SKM-1 treated with dmso at 0.1 percent for 144 hours (cell line): Measurements from ENCODE around the gene MAST4.

Source experiments
- DNase-seq: peaks from one replicate; lab custom pipeline; 2025; ENCODE audit not compliant: unreplicated experiment; lab: John Stamatoyannopoulos, UW

MAST4 gene

DNA sequence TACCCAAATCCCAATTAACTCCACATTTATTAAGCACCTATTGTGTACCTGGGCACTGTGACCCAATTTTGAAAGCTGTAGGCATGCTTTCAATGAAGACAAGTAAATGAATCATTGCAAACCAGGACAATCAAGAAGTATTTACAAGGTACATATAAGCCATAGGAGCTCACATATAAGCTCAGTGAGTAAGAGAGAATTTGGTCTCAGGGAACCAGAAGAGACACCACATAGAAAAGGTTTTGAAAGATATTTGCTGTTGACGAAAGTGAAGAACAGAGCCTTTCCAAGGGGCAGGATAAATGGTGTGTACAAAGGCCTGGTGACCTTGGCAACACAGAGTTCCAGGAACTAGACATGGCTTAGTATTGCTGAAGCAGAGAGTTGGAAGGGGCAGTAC lies 412.8 kb downstream of the MAST4 start:
- no peak for DNase-seq

DNA sequence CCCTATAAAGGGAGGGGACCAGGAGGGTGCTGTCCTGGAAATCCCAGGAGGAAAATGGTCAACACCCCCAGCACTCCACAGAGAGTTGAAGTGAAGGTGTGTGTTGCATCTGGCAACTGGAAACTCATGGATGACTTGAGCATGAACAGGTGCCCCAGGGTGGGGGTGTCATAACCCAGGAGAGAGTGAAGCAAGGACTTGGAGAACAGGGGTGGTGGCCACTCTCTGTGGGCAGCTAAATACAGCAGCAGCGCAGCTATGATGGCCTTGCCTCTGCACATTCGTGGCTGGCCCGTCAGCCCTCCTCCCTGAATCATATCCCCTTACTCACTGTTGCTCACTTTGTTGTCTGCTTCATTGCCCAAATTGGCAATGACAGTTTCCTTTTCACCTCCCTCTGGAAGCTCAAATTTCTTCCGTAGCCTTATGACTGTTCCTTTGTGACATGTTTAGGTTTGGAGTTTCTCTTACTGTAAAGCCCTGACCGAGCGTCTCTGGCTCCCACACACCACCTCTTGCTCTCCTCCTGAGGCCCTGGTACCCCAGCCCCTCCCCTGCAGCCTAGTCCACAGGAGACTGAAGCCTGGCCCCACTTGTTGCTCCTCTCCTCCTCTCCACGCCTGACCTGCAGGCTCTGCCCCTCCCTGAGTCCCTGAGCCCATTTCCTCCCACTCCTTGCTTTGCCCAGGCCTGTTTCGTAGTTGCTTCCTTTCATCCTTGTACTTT lies 414.7 kb downstream of the MAST4 start:
- DNase-seq = no peak

DNA sequence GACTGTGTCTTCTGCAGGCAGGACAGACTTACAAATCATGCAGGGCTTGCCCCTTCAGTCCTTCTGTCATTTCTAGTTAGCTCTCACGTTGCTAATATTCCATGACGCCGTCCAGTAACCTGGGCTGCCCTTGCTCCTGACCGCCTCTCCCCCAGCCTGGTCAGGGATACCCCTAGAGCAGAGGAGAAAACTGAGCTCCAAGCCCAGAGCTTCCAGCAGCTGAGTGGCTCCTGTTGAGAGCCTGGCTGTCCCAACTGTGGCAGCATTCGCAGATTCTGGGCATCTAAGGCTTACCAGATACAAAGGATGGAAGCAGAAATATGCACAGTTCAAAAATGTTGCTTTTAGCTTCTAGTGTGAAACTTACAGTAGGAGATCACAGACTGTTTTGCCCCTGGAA lies 415.2 kb downstream of the MAST4 start:
- DNase-seq = no peak

GRCh38 chr5:67012171-67012570 lies 416.0 kb downstream of the MAST4 start:
- DNase-seq = no peak

- DNase-seq = no peak
Measured at GRCh38 chr5:67013719-67014118, 417.5 kb downstream of the MAST4 start.

DNA sequence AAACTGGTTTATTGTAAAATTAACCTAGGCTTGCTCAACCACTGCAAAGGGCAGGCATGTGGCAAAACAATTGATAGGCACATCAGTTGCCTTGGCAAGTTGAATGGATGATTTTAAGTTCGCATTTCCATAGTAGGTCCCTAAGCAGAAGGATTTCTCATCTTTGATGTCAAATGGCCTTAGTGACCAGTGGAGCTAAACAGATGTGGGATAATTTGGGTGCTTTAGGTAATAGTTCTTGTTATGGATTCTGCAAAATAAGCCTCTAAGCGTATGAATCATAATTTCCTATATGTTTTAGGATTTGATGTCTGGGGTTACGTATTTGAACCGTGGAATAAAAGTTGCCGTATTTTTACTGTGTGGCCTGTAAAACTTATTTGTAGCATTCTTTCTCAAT lies 418.0 kb downstream of the MAST4 start:
- no peak for DNase-seq

DNA sequence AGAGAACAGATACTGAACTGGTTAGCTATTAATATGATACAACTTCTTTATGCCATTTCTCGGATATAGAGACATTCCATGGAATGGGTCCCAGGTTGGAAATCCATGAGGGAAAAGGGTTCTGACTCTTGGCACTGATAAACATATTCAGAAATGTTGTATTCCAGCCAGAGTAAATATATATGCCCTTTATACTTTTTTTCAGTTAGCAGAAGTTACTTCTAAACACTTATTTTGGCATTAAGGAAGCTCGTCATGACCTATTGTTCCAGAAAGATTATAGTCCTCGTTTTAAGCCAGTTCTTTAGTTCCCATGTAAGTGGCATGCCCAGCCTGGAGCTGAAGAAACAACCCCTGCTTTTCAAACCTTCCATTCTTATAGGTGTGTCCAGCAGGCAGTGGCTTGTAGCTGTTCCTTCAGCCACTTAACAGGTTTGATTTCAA lies 418.8 kb downstream of the MAST4 start:
- no peak for DNase-seq

GRCh38 chr5:67015541-67016191 lies 419.5 kb downstream of the MAST4 start:
- no peak for DNase-seq

DNA sequence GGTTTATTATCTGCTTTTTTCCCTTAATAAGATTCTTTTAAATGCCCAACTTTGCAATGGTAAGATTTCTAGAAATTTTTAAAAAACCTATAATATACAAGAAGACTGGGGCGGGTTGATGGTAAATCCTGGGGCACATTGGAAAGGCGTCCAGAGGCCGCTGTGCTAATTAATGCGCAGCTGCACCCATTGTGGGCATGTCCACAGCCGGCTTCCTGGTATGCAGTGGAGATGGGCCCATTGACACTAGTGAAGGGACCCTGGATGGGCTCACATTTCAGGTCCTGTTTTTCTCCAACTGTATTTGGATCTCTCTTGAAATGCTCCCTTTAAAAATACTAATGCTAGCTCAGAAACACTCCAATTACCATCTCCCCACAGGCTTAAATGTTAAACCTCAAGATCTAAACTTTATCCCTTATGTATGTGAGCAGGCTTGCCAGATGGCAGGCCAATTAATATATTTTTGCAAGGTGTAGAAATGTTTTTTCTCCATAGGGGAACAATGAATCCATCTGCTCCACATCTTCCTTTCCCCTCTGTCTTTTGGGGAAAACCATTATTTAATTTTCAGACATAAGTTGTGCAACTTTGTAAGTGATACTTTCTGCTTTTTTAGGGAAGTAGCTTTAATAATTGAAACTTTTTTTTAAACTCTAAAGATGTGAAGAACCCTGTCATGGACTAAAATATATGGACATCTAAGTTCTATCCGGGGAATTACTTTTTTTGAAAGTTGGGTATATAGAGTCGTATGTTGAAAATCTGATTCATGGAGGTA lies 423.1 kb downstream of the MAST4 start:
- no peak for DNase-seq

DNA sequence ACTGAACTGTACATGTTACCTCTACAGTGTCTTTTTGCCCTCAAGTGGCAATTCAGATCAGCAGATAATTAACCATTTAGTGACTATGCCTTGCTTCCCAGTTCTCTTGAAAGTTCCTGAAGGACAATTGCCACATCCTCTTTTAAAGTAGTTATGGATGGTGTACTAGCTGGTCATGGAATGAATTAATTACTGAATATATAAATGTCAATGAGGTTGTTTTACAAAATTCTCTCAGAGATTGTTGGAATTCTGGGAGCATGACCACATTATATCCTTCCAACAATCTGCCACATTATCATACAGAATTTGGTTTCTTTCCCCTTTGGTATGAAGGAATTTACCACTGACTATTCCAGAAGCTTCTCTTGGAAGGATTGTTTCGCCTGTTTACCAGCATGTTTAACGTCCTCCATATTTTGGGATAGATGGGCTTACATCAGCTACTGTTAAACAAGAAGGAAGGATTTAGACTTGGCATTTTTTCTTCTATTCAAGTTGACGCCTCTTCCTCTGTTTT lies 424.0 kb downstream of the MAST4 start:
- no peak for DNase-seq

DNA sequence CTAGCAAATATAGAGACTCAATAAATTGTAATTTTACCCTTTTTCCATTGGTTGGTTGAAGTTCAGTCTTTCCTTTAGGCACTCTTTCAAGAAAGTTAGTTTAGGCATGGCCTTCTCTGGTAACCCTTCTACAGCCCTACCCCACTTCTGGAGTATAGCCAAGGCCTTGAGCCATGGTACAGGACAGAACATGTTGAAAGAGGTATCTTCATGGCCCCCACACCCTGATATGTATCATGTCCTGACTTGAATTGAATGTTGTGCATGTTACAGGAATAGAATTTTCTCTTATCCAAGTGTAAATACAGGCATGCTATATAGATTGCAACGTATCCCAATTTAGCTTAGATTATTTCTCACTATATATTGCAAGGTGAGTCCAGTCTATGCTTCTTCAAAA lies 424.8 kb downstream of the MAST4 start:
- no peak for DNase-seq

DNA sequence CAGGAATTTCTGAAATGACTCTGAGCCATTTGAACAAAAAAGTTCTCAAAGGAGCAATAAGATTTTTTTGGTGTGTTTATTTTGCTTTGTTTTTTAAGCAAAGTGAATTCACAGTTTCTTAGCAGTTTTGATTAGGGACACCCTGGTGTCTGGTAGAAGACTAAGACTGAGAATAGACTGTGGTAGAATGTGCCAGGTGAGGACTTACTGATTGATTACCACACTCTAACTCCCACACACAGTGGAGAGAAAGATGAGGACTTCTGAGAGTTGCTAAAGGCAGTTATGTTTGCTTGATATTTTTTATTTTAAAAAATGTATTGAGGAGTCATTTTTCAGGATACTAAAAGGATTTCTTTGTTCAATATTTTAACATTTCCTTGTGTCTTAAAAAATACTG lies 425.3 kb downstream of the MAST4 start:
- DNase-seq = no peak

DNA sequence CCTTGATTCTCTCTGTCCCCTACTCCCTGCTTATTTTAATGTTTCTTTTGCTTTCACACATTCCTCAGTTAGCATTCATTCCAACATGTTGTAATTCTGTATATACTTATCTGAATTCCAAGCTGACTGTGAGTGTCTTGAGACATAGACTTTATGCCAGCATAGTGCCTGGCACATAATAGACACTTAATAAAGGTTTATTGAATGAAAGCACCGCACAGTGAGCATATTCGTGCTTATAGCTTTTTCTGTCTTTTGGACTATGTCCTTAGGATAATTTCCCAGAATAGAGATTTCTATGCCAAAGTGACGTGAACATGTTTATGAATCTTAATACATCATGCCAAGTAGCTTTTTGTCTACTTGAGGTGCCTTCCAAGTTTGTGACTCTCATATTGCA lies 425.8 kb downstream of the MAST4 start:
- no peak for DNase-seq

DNA sequence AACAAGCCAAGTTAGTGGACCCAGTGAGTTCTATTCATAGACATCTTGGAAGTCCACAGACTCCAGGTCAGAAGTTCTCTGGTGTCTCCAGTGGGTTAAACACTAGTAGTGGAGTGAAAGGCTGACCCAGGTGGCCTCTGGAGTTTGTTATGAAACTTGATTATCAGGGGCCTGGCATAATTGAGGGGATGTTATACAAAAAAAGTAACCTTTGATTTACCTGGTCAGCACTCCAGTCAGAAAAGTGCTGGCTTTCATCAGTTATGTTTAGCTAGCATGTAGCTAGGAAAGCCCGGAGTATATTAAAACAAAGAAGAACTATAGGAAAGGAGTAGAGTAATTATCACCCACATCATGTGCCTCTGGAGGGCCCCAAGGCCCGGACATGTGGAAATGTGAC lies 429.3 kb downstream of the MAST4 start:
- DNase-seq = no peak

- no peak for DNase-seq
Measured at GRCh38 chr5:67026278-67026677, 430.1 kb downstream of the MAST4 start.

DNA sequence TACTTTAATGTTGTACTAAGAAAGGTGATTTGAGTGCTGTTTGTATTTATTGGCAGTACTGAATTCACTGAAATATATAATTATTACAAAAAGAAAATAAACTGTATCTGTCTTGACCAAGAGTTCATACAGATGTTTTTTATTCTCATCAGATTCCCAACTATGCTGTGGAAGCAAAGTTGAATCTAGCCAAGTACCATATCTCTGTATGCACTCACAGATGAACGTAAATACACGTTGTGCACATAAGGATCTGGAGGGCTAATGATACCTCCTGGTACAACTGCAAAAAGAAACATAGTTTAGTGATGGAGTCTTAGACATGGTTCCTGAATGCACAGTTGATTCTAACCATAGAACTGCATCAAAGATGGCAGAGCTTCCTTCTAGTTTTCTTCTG lies 431.0 kb downstream of the MAST4 start:
- no peak for DNase-seq

GRCh38 chr5:67028371-67028770 lies 432.2 kb downstream of the MAST4 start:
- no peak for DNase-seq

GRCh38 chr5:67028941-67029340 lies 432.7 kb downstream of the MAST4 start:
- DNase-seq = no peak

DNA sequence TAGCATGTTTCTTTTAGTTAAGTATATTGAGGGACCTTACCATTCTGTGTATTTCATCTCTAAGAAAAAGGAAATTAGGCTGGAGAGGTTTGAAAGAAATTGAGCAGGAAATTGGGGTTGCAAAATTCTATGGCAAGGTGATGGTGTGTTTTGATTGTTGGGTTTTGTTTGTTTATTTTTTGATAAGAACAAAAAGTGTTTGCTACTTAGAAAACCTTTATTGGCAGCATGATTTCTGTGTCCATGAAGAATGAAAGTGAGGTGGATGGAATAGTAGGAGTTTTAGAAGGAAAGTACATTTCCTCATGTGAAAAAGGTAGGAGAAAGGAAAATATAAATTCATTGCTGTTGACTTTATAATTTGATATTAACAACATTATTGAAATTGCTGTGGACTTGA lies 433.3 kb downstream of the MAST4 start:
- DNase-seq = no peak

DNA sequence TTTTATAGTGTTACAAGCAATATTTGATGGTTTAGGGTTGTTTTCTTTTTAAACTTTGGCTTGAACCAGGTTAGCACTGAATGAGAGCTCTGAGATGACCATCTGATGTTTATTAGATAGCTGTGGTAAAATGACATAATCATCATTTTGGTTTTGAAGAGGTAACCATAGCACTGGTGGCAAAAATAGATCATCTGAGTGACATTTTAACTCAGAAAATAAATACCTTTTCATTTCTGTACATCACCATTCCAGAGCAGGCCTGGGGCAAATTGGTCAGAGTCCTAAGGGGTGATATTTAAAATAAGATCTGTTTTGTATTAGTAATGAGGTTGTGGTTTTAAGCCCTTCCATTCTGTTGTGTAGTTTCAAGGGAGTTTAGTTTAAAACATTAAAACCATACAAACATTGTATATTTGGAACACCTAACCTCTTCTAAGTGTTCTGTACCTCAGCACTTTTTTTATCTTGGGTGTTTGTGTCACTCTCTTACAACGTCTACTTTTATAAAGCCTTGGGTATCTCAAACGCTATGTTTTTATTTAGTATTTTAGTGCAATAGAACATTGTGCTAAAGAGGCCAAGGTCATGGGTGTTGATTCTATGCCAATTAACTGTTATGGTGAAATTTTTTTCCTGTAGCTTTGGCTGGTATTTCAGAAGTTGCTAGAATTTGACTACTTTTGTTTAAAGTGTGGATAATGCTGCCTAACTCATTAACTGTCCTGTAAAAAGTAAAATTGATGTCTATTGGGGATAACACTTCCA lies 434.3 kb downstream of the MAST4 start:
- DNase-seq = no peak

DNA sequence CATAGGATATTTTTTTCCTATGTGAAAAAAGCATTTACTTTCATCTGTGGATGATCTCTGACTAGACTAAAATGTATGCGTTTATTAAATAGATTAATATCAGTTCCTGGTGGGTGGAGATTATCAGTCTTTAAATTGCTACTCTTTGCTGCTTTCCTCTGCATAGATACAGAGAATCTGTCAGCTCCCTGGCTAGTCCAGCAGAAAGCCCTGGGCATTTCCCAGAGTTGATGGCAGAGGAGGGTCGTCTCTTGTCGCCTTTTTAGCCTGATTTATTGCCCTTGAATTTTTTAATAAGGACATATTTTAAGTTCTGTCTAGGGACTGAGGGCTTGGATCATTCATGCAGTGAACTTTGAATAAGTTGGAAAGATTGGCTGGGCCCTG lies 434.9 kb downstream of the MAST4 start:
- DNase-seq = no peak
